ENCODE results near the gene LRIT3. TPM values are rescaled to one million over a fixed set of nuclear protein-coding genes. Genes with fewer than 3 reads are reported as not detected.

LRIT3 gene
- total RNA-seq, 1 experiment from 2014 or later: not detected

DNA sequence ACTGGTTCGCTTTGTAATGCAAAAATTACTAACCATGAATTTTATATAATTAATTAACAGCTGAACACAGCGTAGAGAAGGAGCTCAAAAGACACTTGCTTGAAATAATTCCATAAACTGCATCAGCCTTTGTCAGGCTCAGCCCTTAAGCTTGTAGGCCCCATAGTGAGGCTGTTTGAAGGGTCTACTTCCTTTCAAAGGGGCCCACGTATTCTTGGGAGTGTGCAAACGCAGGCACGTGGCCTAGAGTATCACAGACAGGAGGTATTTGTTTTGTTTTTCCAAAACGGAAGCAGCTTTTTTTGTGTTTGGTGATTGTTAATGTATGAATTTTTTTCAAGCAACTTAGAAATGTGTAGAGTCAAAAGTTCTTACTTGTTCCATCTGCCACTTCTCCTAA is 39.2 kb downstream of the LRIT3 start:
- H4K20me1 ChIP-seq (ENCODE audit: insufficient read depth): no peaks in the 10 kb centered on the region
- no peak overlapping the region for H3K4me2 ChIP-seq
- no peaks in the 10 kb centered on the region for H3K4me1 ChIP-seq (replicated peaks; ENCODE audit: insufficient read depth)
- H3K27me3 ChIP-seq (ENCODE audit: insufficient read depth, low read depth): no peaks in the 10 kb centered on the region
- H3K9me3 ChIP-seq (ENCODE audit: insufficient read depth, low read depth): no peaks in the 10 kb centered on the region
- H3K79me2 ChIP-seq (ENCODE audit: low read depth): no peaks in the 10 kb centered on the region
- intact Hi-C loops (cut with micrococcal nuclease; ENCODE audit: unreplicated experiment): no loop called here
- POLR2A ChIA-PET (ENCODE audit: unreplicated experiment): no interaction called here
- CTCF ChIA-PET: no interaction called here
- DNase-seq: no peak
- no peaks in the 10 kb centered on the region for H3K9me2 ChIP-seq (ENCODE audit: insufficient read depth)
- no peaks in the 10 kb centered on the region for H3F3A ChIP-seq (ENCODE audit: insufficient read depth, low read depth)
- no peaks in the 10 kb centered on the region for H3K36me3 ChIP-seq (ENCODE audit: low read depth)
- no peak overlapping the region for H2AFZ ChIP-seq
- no peak overlapping the region for H3K27ac ChIP-seq
- BruUV-seq (replicated peaks): no TSS peak
- TF ChIP-seq, protein P1, sequence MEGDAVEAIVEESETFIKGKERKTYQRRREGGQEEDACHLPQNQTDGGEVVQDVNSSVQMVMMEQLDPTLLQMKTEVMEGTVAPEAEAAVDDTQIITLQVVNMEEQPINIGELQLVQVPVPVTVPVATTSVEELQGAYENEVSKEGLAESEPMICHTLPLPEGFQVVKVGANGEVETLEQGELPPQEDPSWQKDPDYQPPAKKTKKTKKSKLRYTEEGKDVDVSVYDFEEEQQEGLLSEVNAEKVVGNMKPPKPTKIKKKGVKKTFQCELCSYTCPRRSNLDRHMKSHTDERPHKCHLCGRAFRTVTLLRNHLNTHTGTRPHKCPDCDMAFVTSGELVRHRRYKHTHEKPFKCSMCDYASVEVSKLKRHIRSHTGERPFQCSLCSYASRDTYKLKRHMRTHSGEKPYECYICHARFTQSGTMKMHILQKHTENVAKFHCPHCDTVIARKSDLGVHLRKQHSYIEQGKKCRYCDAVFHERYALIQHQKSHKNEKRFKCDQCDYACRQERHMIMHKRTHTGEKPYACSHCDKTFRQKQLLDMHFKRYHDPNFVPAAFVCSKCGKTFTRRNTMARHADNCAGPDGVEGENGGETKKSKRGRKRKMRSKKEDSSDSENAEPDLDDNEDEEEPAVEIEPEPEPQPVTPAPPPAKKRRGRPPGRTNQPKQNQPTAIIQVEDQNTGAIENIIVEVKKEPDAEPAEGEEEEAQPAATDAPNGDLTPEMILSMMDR (conservative IDR thresholded peaks at IDR 0.05): no peak
- no peak for TF ChIP-seq EZH2 (IDR thresholded peaks at IDR 0.05; ENCODE audit: low read depth)
- H3K4me3 ChIP-seq: no peak overlapping the region

DNA sequence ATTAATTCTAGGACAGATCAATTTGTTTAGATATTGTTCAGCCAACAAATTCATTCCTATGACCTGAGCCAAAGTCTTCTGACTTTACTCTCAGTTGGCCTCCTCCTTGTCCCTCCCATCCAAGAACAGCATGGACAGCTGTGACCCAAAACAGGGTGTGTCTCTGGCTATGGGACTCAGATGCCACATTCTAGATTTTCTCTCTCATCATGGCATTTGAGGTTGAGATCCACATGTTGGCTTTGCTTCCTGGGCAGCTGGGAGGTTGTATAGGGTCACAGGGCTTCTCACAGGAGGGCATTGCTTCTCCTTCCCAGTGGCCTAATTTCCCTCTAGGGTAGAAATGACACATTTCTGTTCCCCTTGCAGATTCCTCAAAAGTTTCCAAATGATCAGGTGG is 42.2 kb downstream of the LRIT3 start:
- ChIA-PET POLR2A (ENCODE audit: unreplicated experiment) (no interaction called here), CTCF (no interaction called here)
- no peaks in the 10 kb centered on the region for H4K20me1 ChIP-seq (ENCODE audit: insufficient read depth)
- no peaks in the 10 kb centered on the region for H3F3A ChIP-seq (ENCODE audit: insufficient read depth, low read depth)
- TF ChIP-seq, protein P1 (conservative IDR thresholded peaks at IDR 0.05): no peak
- TF ChIP-seq EZH2 (IDR thresholded peaks at IDR 0.05; ENCODE audit: low read depth): no peak
- H3K79me2 ChIP-seq (ENCODE audit: low read depth): no peaks in the 10 kb centered on the region
- no peak for DNase-seq
- no peaks in the 10 kb centered on the region for H3K36me3 ChIP-seq (ENCODE audit: low read depth)
- no TSS peak for BruUV-seq (replicated peaks)
- no peak overlapping the region for H3K4me3 ChIP-seq
- no peaks in the 10 kb centered on the region for H3K9me3 ChIP-seq (ENCODE audit: insufficient read depth, low read depth)
- no peak overlapping the region for H3K4me2 ChIP-seq
- no peak overlapping the region for H3K27ac ChIP-seq
- intact Hi-C loops (cut with micrococcal nuclease; ENCODE audit: unreplicated experiment): no loop called here
- no peak overlapping the region for H2AFZ ChIP-seq
- no peaks in the 10 kb centered on the region for H3K27me3 ChIP-seq (ENCODE audit: insufficient read depth, low read depth)
- no peaks in the 10 kb centered on the region for H3K4me1 ChIP-seq (replicated peaks; ENCODE audit: insufficient read depth)
- no peaks in the 10 kb centered on the region for H3K9me2 ChIP-seq (ENCODE audit: insufficient read depth)

DNA sequence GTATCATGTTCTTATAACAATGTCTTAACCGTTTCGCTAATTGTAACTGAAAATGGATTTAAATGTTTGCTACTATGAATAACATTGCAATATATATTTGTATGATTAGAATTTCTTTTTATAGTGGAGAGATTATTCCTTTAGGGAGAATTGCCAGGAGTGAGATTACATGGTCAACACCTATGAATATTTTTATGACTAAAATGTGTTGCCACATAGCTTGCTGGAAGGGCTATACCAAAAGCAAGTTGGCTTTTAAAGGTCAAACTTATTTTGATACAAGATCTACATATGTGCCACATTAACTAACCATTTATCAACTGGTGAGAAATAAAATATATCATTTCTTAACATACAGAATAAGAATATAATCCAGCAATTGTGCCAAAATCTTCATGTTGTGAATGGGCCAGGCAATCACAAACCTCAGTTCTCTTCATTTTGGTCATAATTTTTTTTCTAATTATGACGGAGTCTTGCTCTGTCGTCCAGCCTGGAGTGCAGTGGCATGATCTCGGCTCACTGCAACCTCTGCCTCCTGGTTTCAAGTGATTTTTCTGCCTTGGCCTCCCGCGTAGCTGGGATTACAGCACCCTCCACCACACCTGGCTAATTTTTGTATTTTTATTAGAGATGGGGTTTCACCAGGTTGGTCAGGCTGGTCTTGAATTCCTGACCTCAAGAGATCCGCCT is 54.8 kb downstream of the LRIT3 start:
- H3K27me3 ChIP-seq (ENCODE audit: insufficient read depth, low read depth): no peaks in the 10 kb centered on the region
- H3K79me2 ChIP-seq (ENCODE audit: low read depth): no peaks in the 10 kb centered on the region
- TF ChIP-seq, protein P1 (conservative IDR thresholded peaks at IDR 0.05): no peak
- no peak for TF ChIP-seq EZH2 (IDR thresholded peaks at IDR 0.05; ENCODE audit: low read depth)
- H4K20me1 ChIP-seq (ENCODE audit: insufficient read depth): no peaks in the 10 kb centered on the region
- ChIA-PET POLR2A (ENCODE audit: unreplicated experiment) (no interaction called here), CTCF (no interaction called here)
- no peak overlapping the region for H2AFZ ChIP-seq
- no peaks in the 10 kb centered on the region for H3K36me3 ChIP-seq (ENCODE audit: low read depth)
- no peaks in the 10 kb centered on the region for H3K9me3 ChIP-seq (ENCODE audit: insufficient read depth, low read depth)
- no peaks in the 10 kb centered on the region for H3K9me2 ChIP-seq (ENCODE audit: insufficient read depth)
- H3F3A ChIP-seq (ENCODE audit: insufficient read depth, low read depth): no peaks in the 10 kb centered on the region
- no peak overlapping the region for H3K4me2 ChIP-seq
- H3K4me3 ChIP-seq: no peak overlapping the region
- H3K4me1 ChIP-seq (replicated peaks; ENCODE audit: insufficient read depth): no peaks in the 10 kb centered on the region
- BruUV-seq (replicated peaks): no TSS peak
- DNase-seq: no peak
- no peak overlapping the region for H3K27ac ChIP-seq
- intact Hi-C loops (cut with micrococcal nuclease; ENCODE audit: unreplicated experiment): no loop called here

Measured in PC-9 (cell line).